ENCODE data around the gene TMEM131L.
A peak's percentile ranks its signal among the peaks of the same experiment; 100 is the strongest.
"Not testable (repeated sequence)": the region's sequence is repeated elsewhere in the genome, so short reads cannot be mapped to it uniquely, and the experiment has no call there.

Gene TMEM131L

DNA sequence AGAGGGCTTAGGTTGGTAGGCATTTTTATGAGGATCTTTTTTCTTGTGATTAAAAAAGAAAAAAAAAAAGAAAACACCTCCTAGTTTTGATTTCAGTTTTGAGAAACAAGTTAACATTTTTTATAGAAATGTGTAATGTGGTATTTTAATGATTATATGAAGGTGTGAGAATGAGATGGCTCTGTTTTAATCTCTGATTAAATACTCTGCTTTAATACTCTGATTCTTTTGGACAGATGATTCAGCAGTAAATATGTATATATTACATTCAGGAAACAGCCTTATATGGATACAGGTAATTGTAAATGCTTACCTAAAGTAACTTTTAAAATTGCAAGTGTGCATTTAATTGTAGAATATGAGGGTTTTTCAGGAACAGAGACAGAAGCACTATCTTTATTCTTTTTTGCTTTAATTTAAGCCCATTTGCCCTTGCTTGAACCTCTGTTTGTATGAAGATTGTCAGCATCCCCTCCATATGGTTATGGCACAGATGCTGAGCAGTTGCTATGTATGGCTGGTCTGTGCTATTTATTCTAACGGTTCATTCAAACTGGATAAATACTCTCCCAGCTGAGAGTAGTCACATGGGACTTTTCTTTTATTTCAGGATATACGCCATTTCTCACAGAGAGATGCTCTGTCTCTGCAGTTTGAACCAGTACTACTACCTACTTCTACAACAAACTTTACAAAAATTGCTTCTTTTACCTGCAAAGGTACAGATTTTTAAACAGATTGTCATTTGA, 117.0 kb downstream of the TMEM131L start:
- DNase-seq: no peak

DNA sequence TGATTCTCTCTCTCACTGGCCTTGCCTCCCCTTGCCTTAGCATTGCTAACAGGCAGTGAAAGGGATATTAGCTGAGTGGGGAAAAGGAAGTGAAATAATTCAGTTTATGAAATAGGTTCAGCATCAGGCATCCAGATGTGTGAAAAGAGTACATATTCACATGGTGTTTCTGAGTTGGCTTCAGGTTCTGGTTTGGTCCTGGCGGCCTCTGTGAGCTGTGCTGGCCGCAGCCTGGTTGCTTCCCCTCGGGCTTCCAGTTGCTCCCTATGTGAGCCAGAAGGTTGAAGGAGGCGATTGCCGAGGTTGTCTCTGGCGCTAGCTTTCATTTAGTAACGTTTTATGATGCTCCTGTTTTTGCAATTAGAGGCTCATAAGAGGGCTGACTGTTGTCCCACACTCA, 118.9 kb downstream of the TMEM131L start:
- DNase-seq: no peak

GRCh38 chr4:153589703-153590595, 123.8 kb downstream of the TMEM131L start:
- DNase-seq: no peak

GRCh38 chr4:153591441-153591840, 125.3 kb downstream of the TMEM131L start:
- DNase-seq: no peak

DNA sequence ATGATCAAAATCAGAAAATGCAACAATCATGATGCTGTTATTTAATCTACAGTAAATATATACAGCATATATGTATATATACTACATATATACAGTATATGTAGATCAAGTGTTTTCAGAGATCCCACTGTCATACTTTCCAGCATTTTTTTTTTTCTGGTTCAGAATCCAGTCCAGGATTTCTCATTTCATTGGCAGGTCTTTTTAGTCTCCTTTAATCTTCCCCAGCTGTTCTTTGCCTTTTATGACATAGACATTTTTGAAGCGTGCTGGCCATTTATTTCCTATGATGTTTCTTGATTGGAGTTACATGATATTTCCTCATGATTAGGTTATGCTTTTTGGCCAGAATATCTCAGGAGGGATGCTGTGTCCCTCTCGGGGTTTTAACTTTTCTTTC, 125.9 kb downstream of the TMEM131L start:
- DNase-seq: no peak

DNA sequence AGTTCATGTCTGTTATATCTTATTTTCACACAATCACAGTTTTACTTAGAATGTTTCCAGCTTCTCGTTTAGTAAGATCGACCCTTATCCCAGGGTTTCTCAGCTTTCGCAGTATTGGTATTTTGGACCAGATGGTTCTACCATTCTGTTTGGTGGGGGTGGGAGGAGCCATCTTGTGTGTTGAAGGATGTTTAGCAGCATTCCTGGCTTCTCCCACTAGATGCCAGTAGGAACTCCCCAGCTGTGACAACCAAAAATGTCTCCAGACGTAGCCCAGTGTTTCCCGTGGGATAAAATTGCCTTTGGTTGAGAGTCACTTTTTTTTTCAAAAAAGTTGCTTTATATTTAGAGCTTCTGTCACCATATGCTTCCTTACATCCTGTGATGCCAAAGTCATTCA, 127.0 kb downstream of the TMEM131L start:
- no peak for DNase-seq

- no peak for DNase-seq
Observed at GRCh38 chr4:153594210-153594609, 128.1 kb downstream of the TMEM131L start.

DNA sequence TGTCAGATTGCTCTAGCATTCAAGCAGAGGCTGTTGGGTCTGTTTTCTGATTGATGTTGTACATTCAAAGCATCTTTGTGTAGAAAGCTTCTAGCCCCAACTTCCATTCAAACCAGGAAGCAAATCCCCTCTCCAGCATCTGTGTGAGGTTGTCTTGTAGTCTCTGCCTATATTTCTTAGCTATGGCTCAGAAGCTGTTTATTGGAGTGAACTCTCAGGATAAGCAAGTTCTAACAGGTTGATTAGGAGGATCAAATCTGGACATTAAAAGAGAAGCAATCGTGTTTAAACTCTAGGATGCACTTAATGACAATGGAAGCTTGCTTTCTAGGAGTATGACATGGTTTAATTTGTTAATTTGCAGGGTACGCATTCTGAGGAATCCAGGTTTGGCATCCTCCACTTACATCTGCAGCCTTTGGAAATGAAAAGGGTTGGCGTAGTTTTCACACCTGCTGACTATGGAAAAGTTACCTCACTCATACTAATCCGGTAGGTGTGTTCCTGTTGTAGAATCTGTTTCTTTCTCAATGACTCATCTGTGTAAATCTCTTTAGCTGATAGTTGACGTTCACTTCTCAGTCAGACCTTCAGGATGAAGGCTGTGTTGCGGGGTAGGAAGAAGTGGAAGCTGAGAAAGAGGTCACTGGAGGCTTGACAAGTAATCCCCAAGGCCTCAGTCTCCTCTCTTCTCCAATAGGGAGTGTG, 129.9 kb downstream of the TMEM131L start:
- no peak for DNase-seq

DNA sequence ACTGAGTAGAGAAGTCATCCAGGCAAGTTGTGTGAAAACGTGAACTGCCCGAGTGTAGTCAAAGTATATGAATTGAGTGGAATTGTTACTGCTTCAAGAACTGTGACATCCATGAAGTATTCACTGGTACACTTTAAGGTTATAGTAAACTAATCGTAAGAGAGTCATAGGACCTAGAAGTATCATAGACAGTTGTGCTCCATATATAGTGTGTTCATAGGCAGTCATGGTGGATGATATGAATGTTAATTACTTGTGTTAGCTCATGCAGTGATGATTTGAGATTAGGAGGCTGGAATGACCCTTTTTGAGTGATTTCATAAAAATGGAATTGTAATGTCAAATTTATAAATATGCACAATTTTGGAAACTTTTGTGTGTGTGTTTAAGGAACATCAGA, 136.6 kb downstream of the TMEM131L start:
- no peak for DNase-seq

GRCh38 chr4:153603258-153603657, 137.1 kb downstream of the TMEM131L start:
- DNase-seq: no peak

DNA sequence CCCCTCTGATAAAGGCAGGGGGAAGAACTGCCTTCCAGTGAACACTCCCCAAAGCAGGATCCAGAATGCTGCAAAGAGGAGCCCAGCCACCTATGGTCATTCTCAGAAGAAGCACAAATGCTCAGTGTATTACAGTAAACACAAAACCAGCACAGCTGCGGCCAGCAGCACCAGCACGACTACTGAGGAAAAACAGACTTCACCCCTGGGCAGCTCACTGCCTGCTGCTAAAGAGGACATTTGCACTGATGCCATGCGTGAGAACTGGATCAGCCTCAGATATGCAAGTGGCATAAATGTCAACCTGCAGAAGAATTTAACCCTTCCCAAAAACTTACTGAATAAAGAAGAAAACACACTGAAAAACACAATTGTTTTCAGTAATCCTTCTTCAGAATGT, 137.7 kb downstream of the TMEM131L start:
- no peak for DNase-seq

- not testable (repeated sequence) for DNase-seq
Observed at GRCh38 chr4:153609070-153609469, 142.9 kb downstream of the TMEM131L start.

GRCh38 chr4:153610623-153611376, 144.6 kb downstream of the TMEM131L start:
- no peak for DNase-seq

- no peak for DNase-seq
Observed at GRCh38 chr4:153611679-153612078, 145.5 kb downstream of the TMEM131L start.

GRCh38 chr4:153612878-153613277, 146.7 kb downstream of the TMEM131L start:
- no peak for DNase-seq

GRCh38 chr4:153616006-153616555, 149.9 kb downstream of the TMEM131L start:
- DNase-seq: peak; percentile 37

- no peak for DNase-seq
Observed at GRCh38 chr4:153618833-153619232, 152.7 kb downstream of the TMEM131L start.

- no peak for DNase-seq
Observed at GRCh38 chr4:153619811-153620210, 153.7 kb downstream of the TMEM131L start.

GRCh38 chr4:153620352-153620751, 154.2 kb downstream of the TMEM131L start:
- DNase-seq: no peak

GRCh38 chr4:153622093-153622492, 155.9 kb downstream of the TMEM131L start:
- no peak for DNase-seq

- DNase-seq: no peak
Observed at GRCh38 chr4:153622778-153623240, 156.6 kb downstream of the TMEM131L start.

GRCh38 chr4:153623491-153623890, 157.3 kb downstream of the TMEM131L start:
- DNase-seq: no peak

All from CD4-positive, alpha-beta T cell treated with Interleukin-17A for 4 hours (primary cell).